ENCODE measurements around the gene SLC24A5. TPM values are rescaled to one million over a fixed set of nuclear protein-coding genes. Genes with fewer than 3 reads are reported as not detected.

The SLC24A5 gene
- total RNA-seq, 1 experiment from 2014 or later, result not detected

- POLR2A ChIA-PET, result no interaction called here
- H3K4me3 Mint-ChIP-seq (ENCODE audit: unreplicated experiment), result no peak overlapping the region
- CTCF ChIA-PET, result no interaction called here
Observed at GRCh38 chr15:48119277-48119676, 1.5 kb upstream of the SLC24A5 start.

GRCh38 chr15:48121849-48122248, 1.1 kb downstream of the SLC24A5 start:
- H3K36me3 Mint-ChIP-seq (ENCODE audit: insufficient read depth, unreplicated experiment), result no peaks in the 10 kb centered on the region
- H3K4me1 ChIP-seq, result no peaks in the 10 kb centered on the region
- H3K27ac Mint-ChIP-seq (ENCODE audit: unreplicated experiment), result no peak overlapping the region
- H3K36me3 ChIP-seq (ENCODE audit: control insufficient read depth, insufficient read depth, low read length), result no peaks in the 10 kb centered on the region
- TF ChIP-seq, protein P1, sequence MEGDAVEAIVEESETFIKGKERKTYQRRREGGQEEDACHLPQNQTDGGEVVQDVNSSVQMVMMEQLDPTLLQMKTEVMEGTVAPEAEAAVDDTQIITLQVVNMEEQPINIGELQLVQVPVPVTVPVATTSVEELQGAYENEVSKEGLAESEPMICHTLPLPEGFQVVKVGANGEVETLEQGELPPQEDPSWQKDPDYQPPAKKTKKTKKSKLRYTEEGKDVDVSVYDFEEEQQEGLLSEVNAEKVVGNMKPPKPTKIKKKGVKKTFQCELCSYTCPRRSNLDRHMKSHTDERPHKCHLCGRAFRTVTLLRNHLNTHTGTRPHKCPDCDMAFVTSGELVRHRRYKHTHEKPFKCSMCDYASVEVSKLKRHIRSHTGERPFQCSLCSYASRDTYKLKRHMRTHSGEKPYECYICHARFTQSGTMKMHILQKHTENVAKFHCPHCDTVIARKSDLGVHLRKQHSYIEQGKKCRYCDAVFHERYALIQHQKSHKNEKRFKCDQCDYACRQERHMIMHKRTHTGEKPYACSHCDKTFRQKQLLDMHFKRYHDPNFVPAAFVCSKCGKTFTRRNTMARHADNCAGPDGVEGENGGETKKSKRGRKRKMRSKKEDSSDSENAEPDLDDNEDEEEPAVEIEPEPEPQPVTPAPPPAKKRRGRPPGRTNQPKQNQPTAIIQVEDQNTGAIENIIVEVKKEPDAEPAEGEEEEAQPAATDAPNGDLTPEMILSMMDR (IDR thresholded peaks at IDR 0.05; ENCODE audit: insufficient read depth in 1 of 2, low read depth in 1 of 2, low read length in 1 of 2, severe bottlenecking in 1 of 2, unreplicated experiment in 1 of 2), result no peak
- no peak overlapping the region for H3K4me3 ChIP-seq (ENCODE audit: low read depth, low read length)
- no peak for DNase-seq
- no peaks in the 10 kb centered on the region; the same call in none of the 2 replicates for H3K27me3 ChIP-seq (replicated peaks; ENCODE audit: control insufficient read depth, insufficient read depth, low read length)
- H3K27me3 Mint-ChIP-seq (ENCODE audit: insufficient read depth, unreplicated experiment), result peaks cover 18% of the 10 kb centered on the region
- no peaks in the 10 kb centered on the region for H3K4me1 Mint-ChIP-seq (ENCODE audit: low read depth, unreplicated experiment)
- ChIA-PET CTCF (no interaction called here), POLR2A (no interaction called here)
- no peak overlapping the region for H3K4me3 Mint-ChIP-seq (ENCODE audit: unreplicated experiment)
- intact Hi-C loops (cut with micrococcal nuclease; ENCODE audit: unreplicated experiment), result no loop called here
- no peaks in the 10 kb centered on the region for H3K9me3 Mint-ChIP-seq (ENCODE audit: unreplicated experiment)
- BruUV-seq (replicated peaks), result no TSS peak
- no peaks in the 10 kb centered on the region for H3K9me3 ChIP-seq

More at GRCh38 chr15:48119277-48119676, 1.5 kb upstream of the SLC24A5 start:
- no peak overlapping the region for H3K4me3 ChIP-seq (ENCODE audit: low read depth, low read length)
- intact Hi-C loops (cut with micrococcal nuclease; ENCODE audit: unreplicated experiment), result no loop called here
- Mint-ChIP-seq H3K9me3 (ENCODE audit: unreplicated experiment) (no peaks in the 10 kb centered on the region), H3K4me1 (ENCODE audit: low read depth, unreplicated experiment) (no peaks in the 10 kb centered on the region), H3K36me3 (ENCODE audit: insufficient read depth, unreplicated experiment) (no peaks in the 10 kb centered on the region), H3K27me3 (ENCODE audit: insufficient read depth, unreplicated experiment) (peaks cover 20% of the 10 kb centered on the region), H3K27ac (ENCODE audit: unreplicated experiment) (no peak overlapping the region)
- TF ChIP-seq, protein P1 (IDR thresholded peaks at IDR 0.05; ENCODE audit: insufficient read depth in 1 of 2, low read depth in 1 of 2, low read length in 1 of 2, severe bottlenecking in 1 of 2, unreplicated experiment in 1 of 2), result no peak
- no peaks in the 10 kb centered on the region for H3K36me3 ChIP-seq (ENCODE audit: control insufficient read depth, insufficient read depth, low read length)
- no peak for DNase-seq
- no TSS peak for BruUV-seq (replicated peaks)
- no peaks in the 10 kb centered on the region for H3K4me1 ChIP-seq
- H3K9me3 ChIP-seq, result no peaks in the 10 kb centered on the region
- no peaks in the 10 kb centered on the region; the same call in none of the 2 replicates for H3K27me3 ChIP-seq (replicated peaks; ENCODE audit: control insufficient read depth, insufficient read depth, low read length)

DNA sequence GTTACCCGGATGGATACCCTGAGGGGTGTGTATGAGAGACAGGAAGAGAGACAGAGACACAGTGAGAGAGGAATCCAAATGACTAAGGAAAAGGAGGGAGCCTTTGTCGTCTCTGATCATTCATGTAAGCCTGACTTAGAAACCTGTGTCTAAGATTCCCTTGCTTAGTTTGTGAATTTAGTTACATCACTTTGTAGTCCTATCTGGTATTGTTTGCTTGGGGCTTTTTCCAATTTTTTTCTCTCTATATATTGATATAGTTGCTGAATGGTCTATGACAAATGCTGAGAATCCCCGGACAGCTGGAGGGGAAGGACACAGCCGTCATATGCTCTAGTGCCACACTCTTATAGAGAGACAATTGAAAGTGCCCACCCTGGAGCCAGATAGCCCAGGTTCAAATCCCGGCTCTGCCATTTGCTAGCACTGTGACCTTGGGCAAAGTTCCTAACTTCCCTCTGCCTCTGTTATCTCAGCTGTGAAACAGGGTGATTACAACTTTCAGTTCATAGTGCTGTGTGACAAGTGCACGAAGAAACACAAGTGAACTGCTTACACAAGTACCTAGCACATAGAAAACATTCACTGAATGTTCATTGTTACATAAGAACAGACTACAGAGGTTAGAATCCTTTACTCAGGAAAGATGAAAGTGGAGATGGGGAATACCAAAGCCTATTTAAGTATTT, 6.0 kb downstream of the SLC24A5 start:
- POLR2A ChIA-PET, result no interaction called here
- CTCF ChIA-PET, result no interaction called here
- H3K9me3 ChIP-seq, result no peaks in the 10 kb centered on the region
- no peaks in the 10 kb centered on the region; the same call in none of the 2 replicates for H3K27me3 ChIP-seq (replicated peaks; ENCODE audit: control insufficient read depth, insufficient read depth, low read length)
- Mint-ChIP-seq H3K4me3 (ENCODE audit: unreplicated experiment) (no peak overlapping the region), H3K4me1 (ENCODE audit: low read depth, unreplicated experiment) (no peaks in the 10 kb centered on the region), H3K27me3 (ENCODE audit: insufficient read depth, unreplicated experiment) (peaks cover 12% of the 10 kb centered on the region), H3K9me3 (ENCODE audit: unreplicated experiment) (no peaks in the 10 kb centered on the region), H3K36me3 (ENCODE audit: insufficient read depth, unreplicated experiment) (no peaks in the 10 kb centered on the region), H3K27ac (ENCODE audit: unreplicated experiment) (no peak overlapping the region)
- H3K4me1 ChIP-seq, result no peaks in the 10 kb centered on the region
- H3K36me3 ChIP-seq (ENCODE audit: control insufficient read depth, insufficient read depth, low read length), result no peaks in the 10 kb centered on the region
- intact Hi-C loops (cut with micrococcal nuclease; ENCODE audit: unreplicated experiment), result no loop called here
- no peak overlapping the region for H3K4me3 ChIP-seq (ENCODE audit: low read depth, low read length)
- DNase-seq, result no peak
- TF ChIP-seq, protein P1 (IDR thresholded peaks at IDR 0.05; ENCODE audit: insufficient read depth in 1 of 2, low read depth in 1 of 2, low read length in 1 of 2, severe bottlenecking in 1 of 2, unreplicated experiment in 1 of 2), result no peak
- no TSS peak for BruUV-seq (replicated peaks)
